ENCODE data around the gene TRMT2B.
"Not testable (repeated sequence)": the region's sequence is repeated elsewhere in the genome, so short reads cannot be mapped to it uniquely, and the experiment has no call there.

The TRMT2B gene

GRCh38 chrX:101051549-101052302 is at the start of gene TRMT2B:
TRMT2B (minus strand) TSS chrX:101052111; CDS start chrX:101042289, 9,822 bp downstream.
- in situ Hi-C loops (cut with MboI; ENCODE audit: low sequenced_read_pairs): no loop called here

DNA sequence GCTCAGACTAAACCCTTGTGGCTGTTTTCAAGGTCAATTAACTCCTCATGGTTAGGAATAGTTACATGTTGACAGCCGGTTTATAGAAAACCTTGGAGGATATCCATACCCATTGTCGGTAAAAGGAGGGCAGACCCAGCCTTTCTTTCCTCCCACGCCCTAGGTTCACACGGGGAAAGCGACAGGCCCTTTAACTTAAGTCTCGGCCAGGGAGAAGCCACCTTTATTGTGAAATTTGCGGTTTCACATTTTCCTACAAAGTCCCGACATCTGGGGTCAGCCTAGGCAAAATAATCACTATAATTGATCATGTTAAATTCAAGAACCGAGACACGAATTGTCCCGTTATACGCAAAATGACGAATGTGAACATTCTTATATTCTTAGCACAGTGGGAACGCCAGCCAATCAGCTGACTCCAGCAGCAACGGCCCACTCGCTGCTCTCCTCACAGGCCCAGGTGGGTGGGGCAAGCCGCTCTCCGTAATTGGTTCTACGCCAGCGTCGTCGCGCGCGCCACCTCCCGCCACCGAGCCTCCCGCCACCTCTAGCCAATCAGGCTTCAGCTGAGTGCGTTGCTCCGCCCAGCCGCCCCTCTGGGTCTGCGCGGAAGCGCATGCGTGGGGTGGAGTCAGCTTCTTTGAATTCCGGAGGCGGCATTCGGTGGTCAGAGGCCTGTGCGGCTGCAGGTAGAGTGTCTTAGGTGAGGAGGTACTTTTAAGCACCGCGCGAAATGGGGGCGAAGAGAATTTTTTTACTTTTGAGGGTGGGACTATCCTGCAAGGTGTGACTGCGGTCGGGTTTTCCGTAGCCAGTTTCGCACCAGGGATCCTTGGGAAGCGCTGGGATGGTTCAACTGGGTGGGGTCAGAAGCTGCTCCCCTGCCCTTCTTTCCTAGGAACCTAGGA is 45.9 kb upstream of the TRMT2B start, which contains the start of gene CENPI:
Gene CENPI, plus strand, starts transcription at position 659 of the 908 bp plus-strand sequence. CDS start 2,867 bp downstream, outside the sequence.
- in situ Hi-C loops (cut with MboI; ENCODE audit: low sequenced_read_pairs): no loop called here

GRCh38 chrX:101091817-101092216 is 39.9 kb upstream of the TRMT2B start:
- in situ Hi-C loops (cut with MboI; ENCODE audit: low sequenced_read_pairs): no loop called here

DNA sequence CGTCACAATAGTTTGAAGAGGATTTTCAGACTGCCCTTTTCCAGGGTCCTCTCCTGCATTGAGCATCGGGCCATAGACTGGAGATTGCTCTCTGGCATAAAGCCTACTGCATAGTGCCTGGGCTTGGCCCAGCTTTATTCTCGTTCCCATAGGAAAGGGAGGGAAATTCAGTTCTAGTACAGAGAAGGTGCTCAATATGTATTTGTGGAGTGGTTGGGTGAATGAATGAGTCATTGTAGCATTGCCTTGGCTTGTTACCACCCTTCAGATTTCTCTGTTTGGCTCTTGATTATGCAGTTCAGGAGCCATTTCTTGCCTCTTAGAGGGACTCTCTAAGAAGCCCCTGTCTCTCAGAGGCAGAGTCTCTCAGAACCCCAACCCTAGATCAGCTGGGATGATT is 29.3 kb upstream of the TRMT2B start:
- in situ Hi-C loops (cut with MboI; ENCODE audit: low sequenced_read_pairs): no loop called here

DNA sequence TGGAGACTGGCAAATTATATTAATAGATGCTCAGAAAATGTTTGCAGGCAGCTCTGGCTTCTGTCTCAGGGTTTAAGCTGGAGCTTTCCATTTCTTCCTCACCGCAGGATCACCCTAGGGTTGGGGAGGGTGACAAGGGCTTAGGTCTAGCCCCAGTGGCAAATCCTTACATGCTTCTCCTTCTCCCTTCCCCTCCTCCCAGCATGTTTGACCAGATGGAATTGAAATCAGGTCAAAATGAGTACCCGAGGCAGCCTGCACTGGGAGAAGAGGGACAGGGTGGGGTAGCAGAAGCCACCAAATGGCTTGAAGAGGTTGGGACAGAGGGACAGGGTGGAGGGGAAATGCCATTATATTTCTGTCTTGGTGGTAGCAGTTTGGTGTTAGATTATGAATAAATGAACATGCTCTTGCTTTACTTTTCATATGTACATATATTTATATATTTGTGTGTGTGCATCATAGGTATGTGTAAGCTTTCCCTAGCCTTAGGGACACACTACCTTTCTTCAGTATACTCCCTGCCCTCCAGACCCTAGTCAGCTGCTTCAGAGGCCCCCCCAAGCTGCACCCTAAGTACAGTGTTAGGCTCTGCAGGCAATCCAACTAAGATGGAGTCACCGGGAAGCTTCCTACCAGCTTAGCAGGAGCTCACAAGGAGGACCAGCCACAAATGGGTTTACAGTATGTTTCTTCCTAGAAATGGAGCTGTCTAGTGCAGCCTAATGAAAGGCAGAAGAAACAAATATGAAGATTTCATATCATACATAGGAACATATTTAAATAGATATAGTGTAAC is 28.6 kb upstream of the TRMT2B start:
- in situ Hi-C loops (cut with MboI; ENCODE audit: low sequenced_read_pairs): no loop called here

DNA sequence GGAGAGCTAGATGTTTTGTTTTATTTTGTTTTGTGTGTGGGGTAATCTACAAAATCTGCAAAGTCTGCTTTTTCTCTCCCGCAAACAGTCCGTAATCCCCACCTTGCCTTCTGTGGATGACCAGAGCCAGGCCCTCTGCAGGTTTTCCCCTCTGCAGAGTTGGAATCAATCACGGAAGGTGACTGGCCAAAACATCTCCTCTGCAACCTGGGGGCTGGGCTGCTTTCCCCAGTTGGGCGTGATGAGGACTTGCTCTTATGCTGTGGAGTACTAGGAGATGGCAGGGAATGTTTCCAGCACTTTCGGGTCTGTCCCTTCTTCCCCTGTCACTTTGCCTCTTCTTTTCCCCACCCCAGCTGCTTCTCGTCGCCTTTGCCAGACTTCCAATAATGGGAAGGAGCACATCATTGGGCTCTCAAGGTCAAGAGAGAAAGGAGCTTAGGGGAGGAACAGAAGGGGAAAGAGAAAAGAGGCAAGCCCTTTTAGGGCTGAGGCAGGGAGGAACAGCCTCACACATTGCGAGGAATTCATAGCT is 27.9 kb upstream of the TRMT2B start:
- in situ Hi-C loops (cut with MboI; ENCODE audit: low sequenced_read_pairs): no loop called here

- in situ Hi-C loops (cut with MboI; ENCODE audit: low sequenced_read_pairs): no loop called here
Observed at GRCh38 chrX:101078716-101079598, 27.0 kb upstream of the TRMT2B start, which contains the start of gene TMEM35A. TMEM35A (plus strand) TSS chrX:101078879; CDS start chrX:101079003, 124 bp downstream.

DNA sequence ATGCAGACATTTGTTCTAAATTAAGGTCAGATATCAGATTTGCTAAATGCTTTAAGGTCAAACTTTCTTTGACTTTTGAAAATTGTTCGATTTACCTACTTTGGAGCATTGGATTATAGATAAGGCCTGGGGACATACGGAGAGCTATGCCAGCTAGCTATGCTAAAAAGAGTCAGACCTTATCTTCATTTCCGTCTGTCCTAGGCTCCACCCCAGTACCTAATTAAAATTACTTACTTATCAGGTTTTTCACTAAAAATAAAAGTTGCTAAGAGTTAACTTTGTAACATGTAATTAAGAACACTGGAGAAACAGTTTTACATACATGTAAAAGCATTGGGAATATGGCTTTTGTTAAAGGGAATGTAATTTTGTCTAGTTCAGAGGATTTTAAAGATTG is 19.7 kb upstream of the TRMT2B start:
- in situ Hi-C loops (cut with MboI; ENCODE audit: low sequenced_read_pairs): no loop called here

GRCh38 chrX:101062176-101062575 is 10.3 kb upstream of the TRMT2B start:
- in situ Hi-C loops (cut with MboI; ENCODE audit: low sequenced_read_pairs): no loop called here

- in situ Hi-C loops (cut with MboI; ENCODE audit: low sequenced_read_pairs): no loop called here
Observed at GRCh38 chrX:101057093-101057714, 5.3 kb upstream of the TRMT2B start.

GRCh38 chrX:101056551-101056950 is 4.6 kb upstream of the TRMT2B start:
- in situ Hi-C loops (cut with MboI; ENCODE audit: low sequenced_read_pairs): not testable (repeated sequence)

DNA sequence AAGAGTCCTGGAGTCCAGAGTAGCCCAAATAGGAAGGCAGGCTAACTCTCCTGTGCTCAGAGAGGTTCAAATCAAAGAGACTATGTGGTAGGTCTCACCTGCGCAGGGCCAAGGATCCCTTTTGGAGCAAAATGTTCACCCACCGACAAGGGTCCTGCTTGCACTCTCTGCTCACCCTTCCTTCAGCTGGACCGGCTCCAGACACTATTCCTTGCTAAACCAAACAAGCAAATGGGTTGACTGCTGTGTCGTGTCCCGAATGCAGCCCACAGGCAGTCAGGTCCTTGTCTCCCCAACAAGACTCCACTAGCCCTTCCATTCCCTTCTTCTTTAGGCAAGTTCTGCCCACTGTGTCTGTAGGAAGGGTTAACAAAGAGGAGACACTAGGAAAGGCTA is 760 bp downstream of the TRMT2B start:
- in situ Hi-C loops (cut with MboI; ENCODE audit: low sequenced_read_pairs): no loop called here

DNA sequence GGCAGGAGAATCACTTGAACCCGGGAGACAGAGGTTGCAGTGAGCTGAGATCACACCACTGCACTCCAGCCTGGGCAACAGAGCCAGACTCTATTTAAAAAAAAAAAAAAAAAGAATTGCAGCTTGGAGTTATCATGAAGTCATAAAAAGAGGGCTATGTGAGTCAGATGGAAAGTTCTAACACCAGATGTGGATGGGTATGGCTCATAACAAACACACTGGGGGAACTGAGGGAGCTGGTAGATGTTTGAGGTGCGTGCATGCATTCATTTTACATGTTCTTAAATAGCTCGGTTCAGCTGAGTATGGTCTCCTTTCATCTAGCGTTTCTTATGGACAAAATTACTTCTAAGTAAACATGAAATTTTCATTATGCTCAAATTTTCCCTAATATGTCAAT is 11.7 kb downstream of the TRMT2B start:
- in situ Hi-C loops (cut with MboI; ENCODE audit: low sequenced_read_pairs): no loop called here

GRCh38 chrX:101037231-101037630 is 14.7 kb downstream of the TRMT2B start:
- in situ Hi-C loops (cut with MboI; ENCODE audit: low sequenced_read_pairs): no loop called here

DNA sequence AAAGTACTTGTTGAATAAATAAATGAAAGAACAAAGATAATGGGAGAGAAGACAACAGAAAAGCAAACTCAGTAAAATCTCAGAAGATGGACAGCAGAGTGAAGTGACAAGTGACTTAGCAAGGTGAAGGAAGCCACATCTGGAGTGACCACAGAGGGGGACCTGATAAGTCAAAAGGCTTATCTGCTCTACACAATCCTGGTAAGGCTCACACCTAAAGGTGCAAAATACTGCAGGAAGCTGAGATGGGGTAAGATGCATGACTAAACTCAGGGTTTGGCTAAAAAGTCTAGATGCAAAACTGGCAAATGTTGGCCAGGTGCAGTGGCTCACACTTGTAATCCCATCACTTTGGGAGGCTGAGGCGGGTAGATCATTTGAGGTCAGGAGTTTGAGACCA is 22.2 kb downstream of the TRMT2B start:
- in situ Hi-C loops (cut with MboI; ENCODE audit: low sequenced_read_pairs): no loop called here

GRCh38 chrX:101028562-101028961 is 23.3 kb downstream of the TRMT2B start:
- in situ Hi-C loops (cut with MboI; ENCODE audit: low sequenced_read_pairs): no loop called here

- in situ Hi-C loops (cut with MboI; ENCODE audit: low sequenced_read_pairs): no loop called here
Observed at GRCh38 chrX:101025126-101025525, 26.8 kb downstream of the TRMT2B start.

DNA sequence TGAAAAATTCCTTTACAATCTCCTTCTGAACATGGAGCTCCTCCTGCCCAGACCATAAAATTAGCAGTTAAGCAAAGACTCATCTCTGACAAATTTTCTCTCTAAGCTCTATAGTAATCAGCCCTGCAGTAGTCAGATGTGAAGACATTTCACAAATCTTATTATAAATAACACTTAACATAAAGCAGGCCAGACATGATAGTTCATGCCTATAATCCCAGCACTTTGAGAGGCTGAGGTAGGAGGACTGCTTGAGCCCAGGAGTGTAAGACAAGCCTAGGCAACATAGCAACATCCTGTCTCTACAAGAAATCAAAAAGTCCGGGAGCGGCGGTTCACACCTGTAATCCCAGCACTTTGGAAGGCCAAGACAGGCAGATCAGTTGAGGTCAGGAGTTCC is 29.9 kb downstream of the TRMT2B start:
- in situ Hi-C loops (cut with MboI; ENCODE audit: low sequenced_read_pairs): no loop called here

GRCh38 chrX:101012031-101012430 is 39.9 kb downstream of the TRMT2B start:
- in situ Hi-C loops (cut with MboI; ENCODE audit: low sequenced_read_pairs): not testable (repeated sequence)
